Mesenchymal stem cell (in vitro differentiated cells and primary cell): ENCODE measurements around the gene CMYA5.

Experiments used
- DNase-seq: peaks from one replicate; pipeline ENCODE4 v3.0.0-alpha.2; 2013
- H2AFZ ChIP-seq: one replicate; pipeline ENCODE4 v1.6.1; 2013; ENCODE audit warnings: low read depth, mild to moderate bottlenecking, control low read depth, inconsistent platforms, low read length, moderate library complexity
- H2AK5ac ChIP-seq: 2 replicates; pipeline ENCODE4 v1.6.1; 2013; ENCODE audit warnings: low read length, moderate library complexity, mild to moderate bottlenecking, inconsistent platforms; ENCODE audit not compliant: severe bottlenecking
- H2BK120ac ChIP-seq: one replicate; pipeline ENCODE4 v1.6.1; 2013; ENCODE audit warnings: low read depth, mild to moderate bottlenecking, inconsistent platforms, low read length, moderate library complexity
- H2BK12ac ChIP-seq, 2 experiments: one replicate each; pipeline ENCODE4 v1.6.1; 2013; ENCODE audit warnings: inconsistent platforms in 2 of 2, low read length in 2 of 2, mild to moderate bottlenecking in 2 of 2, moderate library complexity in 2 of 2, control low read depth in 1 of 2
- H2BK15ac ChIP-seq: one replicate; pipeline ENCODE4 v1.6.1; 2013; ENCODE audit warnings: mild to moderate bottlenecking, low read depth, inconsistent platforms; ENCODE audit not compliant: poor library complexity, severe bottlenecking
- H2BK5ac ChIP-seq: 2 replicates; pipeline ENCODE4 v1.6.1; 2013; ENCODE audit warnings: low read depth, mild to moderate bottlenecking, low read length, control low read depth, inconsistent platforms; ENCODE audit not compliant: poor library complexity, severe bottlenecking
- H3K14ac ChIP-seq, 2 experiments: one replicate each; pipeline ENCODE4 v1.6.1; 2013; ENCODE audit warnings: inconsistent platforms in 2 of 2, low read length in 2 of 2, control low read depth in 1 of 2, mild to moderate bottlenecking in 1 of 2, moderate library complexity in 1 of 2
- H3K18ac ChIP-seq, 2 experiments: one replicate each; pipeline ENCODE4 v1.6.1; 2013; ENCODE audit warnings: inconsistent platforms in 2 of 2, low read length in 2 of 2, control low read depth in 1 of 2, low read depth in 1 of 2, mild to moderate bottlenecking in 1 of 2
- H3K23ac ChIP-seq, 2 experiments: one replicate each; pipeline ENCODE4 v1.6.1; 2013; ENCODE audit warnings: inconsistent platforms in 2 of 2, low read length in 2 of 2, mild to moderate bottlenecking in 2 of 2, moderate library complexity in 2 of 2, control low read depth in 1 of 2
- H3K27ac ChIP-seq: 2 replicates; pipeline ENCODE4 v1.5.1; 2013; ENCODE audit warnings: mild to moderate bottlenecking, moderate library complexity, low read length, control low read depth, inconsistent platforms; ENCODE audit not compliant: poor library complexity, severe bottlenecking
- H3K27me3 ChIP-seq, 2 experiments: 2 replicates each; pipeline versions ENCODE4 v1.6.1 to v1.7.0; 2013; ENCODE audit warnings: low read length in 2 of 2, mild to moderate bottlenecking in 2 of 2, moderate library complexity in 2 of 2, control low read depth in 1 of 2, inconsistent platforms in 1 of 2; ENCODE audit not compliant: control insufficient read depth in 1 of 2, insufficient read depth in 1 of 2
- H3K36me3 ChIP-seq, 2 experiments: 2 replicates each; pipeline versions ENCODE4 v1.6.1 to v1.7.0; 2013; ENCODE audit warnings: low read length in 2 of 2, control low read depth in 1 of 2, inconsistent platforms in 1 of 2, low read depth in 1 of 2, mild to moderate bottlenecking in 1 of 2; ENCODE audit not compliant: insufficient read depth in 2 of 2, control insufficient read depth in 1 of 2
- H3K4ac ChIP-seq, 2 experiments: one replicate each; pipeline ENCODE4 v1.6.1; 2013; ENCODE audit warnings: inconsistent platforms in 2 of 2, low read length in 2 of 2, mild to moderate bottlenecking in 2 of 2, moderate library complexity in 2 of 2, control low read depth in 1 of 2, low read depth in 1 of 2
- H3K4me1 ChIP-seq: 2 replicates; pipeline ENCODE4 v1.6.1; 2013; ENCODE audit warnings: low read depth, low read length, control low read depth; ENCODE audit not compliant: control insufficient read depth, insufficient read depth
- H3K4me2 ChIP-seq: 2 replicates; pipeline ENCODE4 v1.6.1; 2013; ENCODE audit warnings: low read length, mild to moderate bottlenecking, inconsistent platforms; ENCODE audit not compliant: poor library complexity, severe bottlenecking
- H3K4me3 ChIP-seq, 2 experiments: 2 replicates each; pipeline versions ENCODE4 v1.5.1 to v1.7.0; 2013; ENCODE audit warnings: low read length in 2 of 2, mild to moderate bottlenecking in 2 of 2, control low read depth in 1 of 2, low read depth in 1 of 2; ENCODE audit not compliant: insufficient read depth in 1 of 2
- H3K79me1 ChIP-seq: replicated peaks from 2 replicates; pipeline ENCODE4 v1.6.1; 2013; ENCODE audit warnings: mild to moderate bottlenecking, control low read depth, low read length, inconsistent platforms; ENCODE audit not compliant: poor library complexity, severe bottlenecking
- H3K9ac ChIP-seq: 2 replicates; pipeline ENCODE4 v1.7.0; 2013; ENCODE audit warnings: mild to moderate bottlenecking, low read length, moderate library complexity
- H3K9me3 ChIP-seq: 2 replicates; pipeline ENCODE4 v1.7.0; 2013; ENCODE audit warnings: mild to moderate bottlenecking, low read length; ENCODE audit not compliant: control insufficient read depth
- H4K8ac ChIP-seq: one replicate; pipeline ENCODE4 v1.6.1; 2013; ENCODE audit warnings: inconsistent platforms, mild to moderate bottlenecking, low read length, moderate library complexity
- H4K91ac ChIP-seq: one replicate; pipeline ENCODE4 v1.6.1; 2013; ENCODE audit warnings: mild to moderate bottlenecking, low read length, inconsistent platforms
- WGBS: methylation state at CpG from one replicate; pipeline ENCODE4 v1.1.7; 2013; ENCODE audit warnings: mixed read lengths; 5-methylcytosine and 5-hydroxymethylcytosine counted together

Gene CMYA5

GRCh38 chr5:79686799-79687198, 2.8 kb upstream of the CMYA5 start:
- Histone ChIP-seq H2BK15ac (no peak overlapping the region), H2BK120ac (no peak overlapping the region), H3K18ac (no peak overlapping the region), H2AFZ (no peak overlapping the region), H3K9ac (no peak overlapping the region), H2AK5ac (no peak overlapping the region), H3K4me1 (peaks cover 14% of the 10 kb centered on the region), H3K4me3 (no peak overlapping the region), H3K36me3 (peaks cover 7 to 44% of the 10 kb centered on the region in 2 experiments), H4K8ac (no peak overlapping the region), H3K79me1 (peaks cover 13% of the 10 kb centered on the region), H4K91ac (no peak overlapping the region), H3K9me3 (no peaks in the 10 kb centered on the region), H3K4me2 (peak overlapping the region; percentile 16), H3K27me3 (no peaks in the 10 kb centered on the region), H3K4ac (no peak overlapping the region), H2BK12ac (no peak overlapping the region), H3K23ac (no peak overlapping the region), H3K27ac (peak overlapping the region; percentile 47), H3K14ac (no peak overlapping the region), H2BK5ac (no peak overlapping the region)
- DNase-seq: no peak
- 83% methylated on average over 1 of the region's 1 CpG for WGBS

- Histone ChIP-seq H3K23ac (no peak overlapping the region), H2BK15ac (no peak overlapping the region), H3K9me3 (no peaks in the 10 kb centered on the region), H3K36me3 (peaks cover 4 to 33% of the 10 kb centered on the region in 2 experiments), H3K18ac (no peak overlapping the region), H3K27ac (peak overlapping the region; percentile 69), H3K4me1 (peaks cover 14% of the 10 kb centered on the region), H3K4me3 (no peak overlapping the region), H2BK5ac (no peak overlapping the region), H3K27me3 (no peaks in the 10 kb centered on the region), H2BK12ac (no peak overlapping the region), H2AFZ (no peak overlapping the region), H4K8ac (no peak overlapping the region), H3K9ac (no peak overlapping the region), H4K91ac (no peak overlapping the region), H3K4me2 (no peak overlapping the region), H3K4ac (no peak overlapping the region), H3K79me1 (peaks cover 13% of the 10 kb centered on the region), H2BK120ac (no peak overlapping the region), H3K14ac (no peak overlapping the region), H2AK5ac (no peak overlapping the region)
- DNase-seq: no peak
- WGBS: 67% methylated on average over 1 of the region's 1 CpG
These were observed 1.7 kb upstream of the CMYA5 start for GRCh38 chr5:79687889-79688288.

GRCh38 chr5:79691007-79691406, 1.4 kb downstream of the CMYA5 start:
- no peak overlapping the region for H2BK15ac ChIP-seq
- H4K91ac ChIP-seq: no peak overlapping the region
- peaks cover 0 to 10% of the 10 kb centered on the region in 2 experiments for H3K36me3 ChIP-seq
- H2BK12ac ChIP-seq: no peak overlapping the region
- no peak for DNase-seq
- peak overlapping the region; percentile 35 for H2AK5ac ChIP-seq
- peaks cover 14% of the 10 kb centered on the region for H3K4me1 ChIP-seq
- no peaks in the 10 kb centered on the region for H3K27me3 ChIP-seq
- no peak overlapping the region for H3K18ac ChIP-seq
- peak overlapping the region in 1 of 2 experiments; percentile 74 for H3K4me3 ChIP-seq
- no peak overlapping the region for H3K9ac ChIP-seq
- H3K9me3 ChIP-seq: no peaks in the 10 kb centered on the region
- H3K79me1 ChIP-seq: peaks cover 10% of the 10 kb centered on the region
- no peak overlapping the region for H3K4me2 ChIP-seq
- H2BK120ac ChIP-seq: no peak overlapping the region
- no peak overlapping the region for H2BK5ac ChIP-seq
- H3K14ac ChIP-seq: no peak overlapping the region
- no peak overlapping the region for H3K4ac ChIP-seq
- WGBS: 88% methylated on average over 1 of the region's 1 CpG
- no peak overlapping the region for H3K23ac ChIP-seq
- H3K27ac ChIP-seq: no peak overlapping the region
- no peak overlapping the region for H2AFZ ChIP-seq
- H4K8ac ChIP-seq: no peak overlapping the region

DNA sequence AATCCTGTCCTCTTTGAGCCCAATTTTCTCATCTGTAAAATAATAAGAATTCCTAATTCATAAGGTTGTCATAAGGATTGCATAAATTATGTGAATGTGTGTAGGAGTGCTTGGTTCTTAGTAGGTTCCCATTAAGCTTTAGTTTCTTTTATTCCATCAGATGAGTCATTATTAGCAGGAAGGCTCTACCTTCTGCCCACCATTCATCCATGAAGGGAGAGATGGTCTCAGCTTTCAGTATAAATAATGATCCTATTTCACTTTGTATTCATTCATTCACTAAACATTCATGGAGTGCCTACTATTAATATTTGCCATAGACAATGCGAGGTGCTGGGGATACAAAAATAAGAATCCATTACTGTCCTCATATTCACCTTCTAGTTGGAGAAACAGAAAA, 3.0 kb downstream of the CMYA5 start:
- Histone ChIP-seq H2BK15ac (no peak overlapping the region), H3K36me3 (peaks cover 0 to 5% of the 10 kb centered on the region in 2 experiments), H3K4ac (no peak overlapping the region), H3K9ac (no peak overlapping the region), H3K4me3 (no peak overlapping the region), H3K27ac (no peak overlapping the region), H2AK5ac (no peak overlapping the region), H3K79me1 (peaks cover 10% of the 10 kb centered on the region), H4K8ac (no peak overlapping the region), H3K27me3 (no peaks in the 10 kb centered on the region), H3K9me3 (no peaks in the 10 kb centered on the region), H3K4me2 (no peak overlapping the region), H2BK5ac (no peak overlapping the region), H3K14ac (no peak overlapping the region), H2BK120ac (no peak overlapping the region), H3K4me1 (peaks cover 14% of the 10 kb centered on the region), H3K18ac (no peak overlapping the region), H4K91ac (no peak overlapping the region), H2BK12ac (no peak overlapping the region), H2AFZ (no peak overlapping the region), H3K23ac (no peak overlapping the region)
- no peak for DNase-seq
- WGBS: no CpG with 5 or more reads among the region's 1 CpG
